Stimulated activated CD8-positive, alpha-beta memory T cell treated with anti-CD3 and anti-CD28 coated beads, Interleukin-7, amount 100 ng/mL, for 4 hours (primary cell): ENCODE results near the gene GALNT10.

Source experiments
- DNase-seq, 2 donors: peaks; one replicate each; pipeline ENCODE4 v3.0.0-alpha.2; 2020; ENCODE audit warnings: low read depth in 2 of 2

GALNT10 gene

GRCh38 chr5:154267516-154267915 is 77.0 kb downstream of the GALNT10 start:
- DNase-seq = no peak

- DNase-seq = no peak
Observed at GRCh38 chr5:154268073-154268472, 77.5 kb downstream of the GALNT10 start.

GRCh38 chr5:154269414-154269813 is 78.9 kb downstream of the GALNT10 start:
- DNase-seq = no peak

GRCh38 chr5:154271466-154271865 is 80.9 kb downstream of the GALNT10 start:
- DNase-seq = no peak

GRCh38 chr5:154271936-154272514 is 81.5 kb downstream of the GALNT10 start:
- DNase-seq = no peak

GRCh38 chr5:154273028-154273617 is 82.6 kb downstream of the GALNT10 start:
- no peak for DNase-seq

GRCh38 chr5:154273963-154274827 is 83.7 kb downstream of the GALNT10 start:
- no peak for DNase-seq

GRCh38 chr5:154274828-154275185 is 84.3 kb downstream of the GALNT10 start:
- no peak for DNase-seq

- no peak for DNase-seq
Observed at GRCh38 chr5:154275566-154275965, 85.0 kb downstream of the GALNT10 start.

- no peak for DNase-seq
Observed at GRCh38 chr5:154276261-154276972, 85.9 kb downstream of the GALNT10 start.

- DNase-seq = no peak
Observed at GRCh38 chr5:154276973-154277331, 86.4 kb downstream of the GALNT10 start.

- DNase-seq = no peak
Observed at GRCh38 chr5:154277499-154277898, 87.0 kb downstream of the GALNT10 start.

- DNase-seq = no peak
Observed at GRCh38 chr5:154278186-154278585, 87.7 kb downstream of the GALNT10 start.

GRCh38 chr5:154278908-154279307 is 88.4 kb downstream of the GALNT10 start:
- no peak for DNase-seq

- no peak for DNase-seq
Observed at GRCh38 chr5:154284433-154284832, 93.9 kb downstream of the GALNT10 start.

- DNase-seq = no peak
Observed at GRCh38 chr5:154285661-154286408, 95.3 kb downstream of the GALNT10 start.

GRCh38 chr5:154286557-154286956 is 96.0 kb downstream of the GALNT10 start:
- DNase-seq = no peak

- DNase-seq = no peak
Observed at GRCh38 chr5:154287136-154287535, 96.6 kb downstream of the GALNT10 start.

GRCh38 chr5:154288145-154288544 is 97.6 kb downstream of the GALNT10 start:
- DNase-seq = no peak

GRCh38 chr5:154291917-154292316 is 101.4 kb downstream of the GALNT10 start:
- no peak for DNase-seq

- DNase-seq = no peak
Observed at GRCh38 chr5:154293219-154293618, 102.7 kb downstream of the GALNT10 start.

- DNase-seq = no peak
Observed at GRCh38 chr5:154295551-154295950, 105.0 kb downstream of the GALNT10 start.
